H1 (cell line): ENCODE measurements around the gene ANP32A. TPM values are rescaled to one million over a fixed set of nuclear protein-coding genes. Genes with fewer than 3 reads are reported as not detected.

Experiments
- CTCF ChIA-PET: fragments of 300-600 bp; sonication (Branson Sonifier 250); formaldehyde crosslinking; loops from one replicate; lab custom pipeline; 2021; ENCODE audit not compliant: partially characterized antibody; lab: Charles Lee
- POLR2A ChIA-PET: fragments of 300-600 bp; sonication (Branson Sonifier 250); formaldehyde crosslinking; loops from one replicate; lab custom pipeline; 2021; ENCODE audit warnings: inconsistent platforms; ENCODE audit not compliant: partially characterized antibody; lab: Charles Lee
- DNase-seq, 2 experiments: peaks; one replicate each; pipeline versions ENCODE4 v3.0.0 to v3.0.0-alpha.2; 2010 to 2022; ENCODE audit warnings: low spot score in 2 of 2, low read depth in 1 of 2, mixed read lengths in 1 of 2
- FAIRE-seq: peaks from 2 replicates; lab custom pipeline; 2011; peaks lifted over from hg19 to GRCh38; lab: Jason Lieb, UNC
- H2AFZ ChIP-seq: 2 replicates; pipeline ENCODE4 v1.8.1; 2012; ENCODE audit warnings: low read length, inconsistent platforms
- H2AK5ac ChIP-seq: 2 replicates; pipeline ENCODE4 v1.6.1; 2013; ENCODE audit warnings: low read depth, low read length
- H2BK120ac ChIP-seq: replicated peaks from 2 replicates; pipeline ENCODE3; 2013; ENCODE audit warnings: low read depth, low read length, inconsistent platforms
- H2BK12ac ChIP-seq: 2 replicates; pipeline ENCODE4 v1.6.1; 2013; ENCODE audit warnings: low read depth, low read length
- H2BK15ac ChIP-seq: 2 replicates; pipeline ENCODE4 v1.6.1; 2013; ENCODE audit warnings: low read length
- H2BK20ac ChIP-seq: 2 replicates; pipeline ENCODE4 v1.6.1; 2013; ENCODE audit warnings: low read length
- H2BK5ac ChIP-seq: 2 replicates; pipeline ENCODE4 v1.6.1; 2013; ENCODE audit warnings: low read depth, low read length
- H3K14ac ChIP-seq: 2 replicates; pipeline ENCODE4 v1.6.1; 2013; ENCODE audit warnings: inconsistent platforms; ENCODE audit not compliant: insufficient read length
- H3K18ac ChIP-seq: 2 replicates; pipeline ENCODE4 v1.6.1; 2013; ENCODE audit warnings: low read length; ENCODE audit errors: extremely low read depth
- H3K23ac ChIP-seq: 2 replicates; pipeline ENCODE4 v1.6.1; 2013; ENCODE audit warnings: inconsistent platforms; ENCODE audit not compliant: insufficient read length
- H3K23me2 ChIP-seq: 2 replicates; pipeline ENCODE4 v1.6.1; 2013; ENCODE audit warnings: low read depth, low read length
- H3K27ac ChIP-seq: 2 replicates; pipeline ENCODE4 v1.6.1; 2011; ENCODE audit warnings: low read depth, low read length, inconsistent platforms
- H3K27me3 ChIP-seq, 4 experiments: replicated peaks in 1 of 4; 1 replicate in 1 of 4; 2 replicates in 3 of 4; pipeline versions ENCODE4 v1.6.1 to v1.8.1; 2011 to 2013; ENCODE audit warnings: low read length in 3 of 4, mild to moderate bottlenecking in 3 of 4, inconsistent platforms in 2 of 4, mixed read lengths in 2 of 4, moderate library complexity in 1 of 4; ENCODE audit not compliant: control insufficient read depth in 3 of 4, insufficient read depth in 3 of 4; ENCODE audit errors: extremely low read depth in 1 of 4
- H3K36me3 ChIP-seq, 4 experiments: 2 replicates each; pipeline versions ENCODE4 v1.6.1 to v1.8.1; 2011 to 2013; ENCODE audit warnings: mild to moderate bottlenecking in 4 of 4, low read length in 3 of 4, moderate library complexity in 2 of 4, control low read depth in 1 of 4, inconsistent platforms in 1 of 4; ENCODE audit not compliant: insufficient read depth in 4 of 4, control insufficient read depth in 2 of 4
- H3K4ac ChIP-seq: replicated peaks from 2 replicates; pipeline ENCODE3; 2013; ENCODE audit warnings: low read length, low read depth, mixed read lengths, inconsistent platforms; ENCODE audit not compliant: insufficient read length
- H3K4me1 ChIP-seq, 4 experiments: replicated peaks in 1 of 4; 1 replicate in 1 of 4; 2 replicates in 3 of 4; pipeline versions ENCODE4 v1.6.1 to v1.8.1; 2011 to 2013; ENCODE audit warnings: low read length in 3 of 4, inconsistent platforms in 2 of 4, mixed read lengths in 1 of 4; ENCODE audit not compliant: insufficient read depth in 4 of 4, control insufficient read depth in 3 of 4
- H3K4me2 ChIP-seq, 2 experiments: 2 replicates each; pipeline versions ENCODE4 v1.6.1 to v1.8.1; 2011 to 2013; ENCODE audit warnings: low read depth in 2 of 2, low read length in 2 of 2, control low read depth in 1 of 2, inconsistent platforms in 1 of 2, mild to moderate bottlenecking in 1 of 2; ENCODE audit not compliant: insufficient read depth in 1 of 2
- H3K4me3 ChIP-seq, 4 experiments: fragments of 200-600, 300-600 bp in 1 of 4; sonication (generic), shearing (Covaris generic), sonication (Bioruptor Twin) in 1 of 4; 2 replicates each; pipeline versions ENCODE4 v1.5.1 to v1.8.1; 2011 to 2016; ENCODE audit warnings: low read length in 4 of 4, low read depth in 3 of 4, control low read depth in 2 of 4, inconsistent platforms in 2 of 4, mild to moderate bottlenecking in 2 of 4, mixed read lengths in 1 of 4, moderate library complexity in 1 of 4; ENCODE audit not compliant: insufficient read depth in 2 of 4; ENCODE audit errors: extremely low read depth in 1 of 4
- H3K56ac ChIP-seq: replicated peaks from 2 replicates; pipeline ENCODE3; 2013; ENCODE audit warnings: low read depth, mild to moderate bottlenecking, mixed read lengths, low read length, inconsistent platforms; ENCODE audit not compliant: insufficient read length
- H3K79me1 ChIP-seq: 2 replicates; pipeline ENCODE4 v1.6.1; 2013; ENCODE audit warnings: low read depth, low read length, control low read depth
- H3K79me2 ChIP-seq, 2 experiments: 2 replicates each; pipeline versions ENCODE4 v1.6.1 to v1.8.1; 2012 to 2013; ENCODE audit warnings: low read length in 2 of 2, mild to moderate bottlenecking in 2 of 2, inconsistent platforms in 1 of 2; ENCODE audit not compliant: insufficient read depth in 2 of 2, control insufficient read depth in 1 of 2
- H3K9ac ChIP-seq, 4 experiments: replicated peaks in 1 of 4; 1 replicate in 1 of 4; 2 replicates in 3 of 4; pipeline versions ENCODE4 v1.6.1 to v1.8.1; 2011 to 2013; ENCODE audit warnings: low read depth in 3 of 4, low read length in 3 of 4, control low read depth in 2 of 4, mild to moderate bottlenecking in 2 of 4, moderate library complexity in 2 of 4, inconsistent platforms in 1 of 4; ENCODE audit errors: extremely low read depth in 1 of 4
- H3K9me3 ChIP-seq, 2 experiments: 2 replicates each; pipeline versions ENCODE4 v1.6.1 to v1.8.1; 2012 to 2013; ENCODE audit warnings: mild to moderate bottlenecking in 2 of 2, moderate library complexity in 2 of 2, control low read depth in 1 of 2, inconsistent platforms in 1 of 2, low read depth in 1 of 2, low read length in 1 of 2, mixed read lengths in 1 of 2; ENCODE audit not compliant: insufficient read depth in 2 of 2
- H4K20me1 ChIP-seq, 2 experiments: replicated peaks in 1 of 2; 2 replicates each; pipeline versions ENCODE3 to v1.8.1; 2011 to 2013; ENCODE audit warnings: inconsistent platforms in 2 of 2, low read length in 2 of 2, mild to moderate bottlenecking in 1 of 2; ENCODE audit not compliant: insufficient read depth in 2 of 2, control insufficient read depth in 1 of 2
- H4K5ac ChIP-seq: 2 replicates; pipeline ENCODE4 v1.6.1; 2013; ENCODE audit warnings: low read length, low read depth, mixed read lengths, inconsistent platforms; ENCODE audit not compliant: insufficient read length
- H4K8ac ChIP-seq: 2 replicates; pipeline ENCODE4 v1.8.0; 2013; ENCODE audit warnings: mild to moderate bottlenecking, moderate library complexity, low read length, inconsistent platforms; ENCODE audit not compliant: insufficient read depth; ENCODE audit errors: extremely low read depth
- H4K91ac ChIP-seq: replicated peaks from 2 replicates; pipeline ENCODE3; 2013; ENCODE audit warnings: low read length, mixed read lengths, inconsistent platforms; ENCODE audit not compliant: insufficient read length
- NANOG ChIP-seq: IDR thresholded peaks from 2 replicates; pipeline ENCODE4 v1.6.1; 2011; ENCODE audit warnings: low read length, low read depth, mild to moderate bottlenecking, inconsistent platforms; ENCODE audit not compliant: insufficient read depth, poor library complexity, severe bottlenecking
- RNF2 ChIP-seq: fragments of 200-900, 300-1000 bp; sonication (generic); IDR thresholded peaks from 2 replicates; pipeline ENCODE4 v1.7.1; 2016; ENCODE audit warnings: borderline replicate concordance, low read depth, mild to moderate bottlenecking, antibody characterized with exemption, low read length; ENCODE audit not compliant: poor library complexity, severe bottlenecking; ENCODE audit errors: missing control alignments
- SIN3A ChIP-seq, 2 experiments: IDR thresholded peaks in 1 of 2; conservative IDR thresholded peaks in 1 of 2; 2 replicates each; pipeline ENCODE4 v1.6.1; 2011 to 2012; ENCODE audit warnings: low read length in 2 of 2, improper control_type of control experiment in 1 of 2, low read depth in 1 of 2, mild to moderate bottlenecking in 1 of 2
- WGBS, 2 experiments: shearing (Covaris generic) in 1 of 2; methylation state at CpG; one replicate each; pipeline versions ENCODE4 v1.1.6 to v1.1.7; 2013 to 2015; ENCODE audit warnings: low lambda C conversion rate in 2 of 2, mixed read lengths in 2 of 2, inconsistent platforms in 1 of 2, low coverage in 1 of 2, missing lambda C conversion rate in 1 of 2; ENCODE audit not compliant: insufficient replicate concordance in 2 of 2, insufficient coverage in 1 of 2, insufficient read length in 1 of 2; ENCODE audit errors: extremely low coverage in 1 of 2, missing lambda C conversion rate in 1 of 2; 5-methylcytosine and 5-hydroxymethylcytosine counted together
- polyA plus RNA-seq, 7 experiments: library from polyadenylated mRNA; depleted of rRNA in 3 of 7; stranded (reverse) in 5 of 7; unstranded in 2 of 7; fragments of >200 nt in 5 of 7; fragments of 200-250 nt in 2 of 7; gene quantifications; 1 replicate in 5 of 7; 2 replicates in 1 of 7; 4 replicates in 1 of 7; pipeline versions ENCODE4 v1.2.1 to v1.2.3, GENCODE V29; 2011 to 2013; ENCODE audit warnings: missing spikeins in 2 of 7, mixed read lengths in 2 of 7
- total RNA-seq: library from RNA; stranded (reverse); fragmentation: NEBNext Ultra II Directional; extraction: Animal tissue kit (Norgen Biotek cat#: 25700); gene quantifications from 2 replicates; pipeline ENCODE4 v1.2.1, GENCODE V29; 2021

The ANP32A gene
- total and polyA plus RNA-seq, 2 of the 8 experiments (the other 6 are each of a cell fraction or from before 2014, with no cell fraction given) = 70.8 to 295 TPM

GRCh38 chr15:68823561-68823960 lies 2.9 kb upstream of the ANP32A start:
- TF ChIP-seq NANOG (peak; percentile 85), RNF2 (no peak), SIN3A (conservative IDR thresholded peaks at IDR 0.05 in 1 of 2, IDR thresholded peaks at IDR 0.05 in 1 of 2; ENCODE audit: low read depth in 1 of 2, low read length in 2 of 2) (no peak)
- TF ChIP-seq, all 59 proteins: peak for 1
- H3K9ac ChIP-seq = no peak overlapping the region
- POLR2A ChIA-PET = interaction anchor here (0.8 kb wide), 1 partner anchor 15 kb away, joined by 3 read pairs; no protein-coding TSS in a partner anchor
- no peak overlapping the region for H3K4me2 ChIP-seq
- H2BK15ac ChIP-seq = no peak overlapping the region
- no peak overlapping the region for H3K4ac ChIP-seq
- DNase-seq = no peak
- FAIRE-seq = no peak
- no peak overlapping the region for H2BK120ac ChIP-seq
- CTCF ChIA-PET = interaction anchor here (1.3 to 1.6 kb wide), 3 partner anchors 8 to 55 kb away, joined by 3 to 4 read pairs (median 3); no protein-coding TSS in a partner anchor
- H2BK5ac ChIP-seq = no peak overlapping the region
- H4K8ac ChIP-seq = no peak overlapping the region
- no peak overlapping the region for H2BK20ac ChIP-seq
- no peaks in the 10 kb centered on the region for H3K36me3 ChIP-seq
- H3K79me1 ChIP-seq = no peaks in the 10 kb centered on the region
- H4K5ac ChIP-seq = no peak overlapping the region
- H2AK5ac ChIP-seq = no peak overlapping the region
- H3K4me1 ChIP-seq = peaks cover 0 to 4% (median 2%) of the 10 kb centered on the region in 4 experiments; a peak in 4 of 7 replicates
- H3K23ac ChIP-seq = no peak overlapping the region
- no peak overlapping the region for H3K56ac ChIP-seq
- no peaks in the 10 kb centered on the region for H3K9me3 ChIP-seq
- no peak overlapping the region for H3K14ac ChIP-seq
- H3K4me3 ChIP-seq = no peak overlapping the region
- peaks cover 12 to 13% of the 10 kb centered on the region in 2 experiments for H4K20me1 ChIP-seq
- H2BK12ac ChIP-seq = no peak overlapping the region
- H3K79me2 ChIP-seq = peaks cover 0 to 31% of the 10 kb centered on the region in 2 experiments; a peak in 2 of 4 replicates
- H3K27ac ChIP-seq = no peak overlapping the region
- H2AFZ ChIP-seq = no peak overlapping the region
- peaks cover 8% of the 10 kb centered on the region; the same call in 1 of the 2 replicates for H3K23me2 ChIP-seq
- H3K18ac ChIP-seq = no peak overlapping the region
- WGBS, 2 experiments = 1% methylated on average over 3 of the region's 3 CpGs; no CpG with 5 or more reads in 1 of the 2 experiments
- no peak overlapping the region for H4K91ac ChIP-seq
- H3K27me3 ChIP-seq = peaks cover 11 to 49% (median 30%) of the 10 kb centered on the region in 4 experiments
